IMR-90 (cell line): ENCODE data around the gene RELL2.

Experiments
- BHLHE40 ChIP-seq: fragments of 150-350 bp; IDR thresholded peaks from 2 replicates; pipeline ENCODE4 v1.6.1; 2016; ENCODE audit warnings: mild to moderate bottlenecking, low read depth, low read length
- CEBPB ChIP-seq: IDR thresholded peaks from 2 replicates; pipeline ENCODE4 v1.6.1; 2012; ENCODE audit warnings: low read depth, low read length, improper control_type of control experiment
- CHD1 ChIP-seq: IDR thresholded peaks from 2 replicates; pipeline ENCODE4 v1.6.1; 2012; ENCODE audit warnings: low read depth, low read length, improper control_type of control experiment
- CTCF ChIP-seq: conservative IDR thresholded peaks from 2 replicates; pipeline ENCODE4 v1.5.1; 2012; ENCODE audit warnings: mild to moderate bottlenecking, low read depth, low read length, improper control_type of control experiment
- ELK1 ChIP-seq: fragments of 150-350 bp; IDR thresholded peaks from 2 replicates; pipeline ENCODE4 v1.6.1; 2016; ENCODE audit warnings: low read depth, mild to moderate bottlenecking, low read length, moderate library complexity, borderline replicate concordance
- MAZ ChIP-seq: IDR thresholded peaks from 2 replicates; pipeline ENCODE4 v1.6.1; 2012; ENCODE audit warnings: low read depth, mild to moderate bottlenecking, low read length, improper control_type of control experiment, moderate library complexity, borderline replicate concordance
- MXI1 ChIP-seq: IDR thresholded peaks from 2 replicates; pipeline ENCODE4 v1.6.1; 2012; ENCODE audit warnings: low read depth, mild to moderate bottlenecking, low read length, moderate library complexity, borderline replicate concordance
- NFE2L2 ChIP-seq: fragments of 150-350 bp; IDR thresholded peaks from 2 replicates; pipeline ENCODE4 v1.6.1; 2016; ENCODE audit warnings: low read depth, mild to moderate bottlenecking, low read length
- POLR2A ChIP-seq: IDR thresholded peaks from 2 replicates; pipeline ENCODE4 v1.6.1; 2012; ENCODE audit warnings: mild to moderate bottlenecking, low read depth, low read length
- RAD21 ChIP-seq: IDR thresholded peaks from 2 replicates; pipeline ENCODE4 v1.6.1; 2012; ENCODE audit warnings: low read length, improper control_type of control experiment
- RCOR1 ChIP-seq: IDR thresholded peaks from 2 replicates; pipeline ENCODE4 v1.6.1; 2012; ENCODE audit warnings: mild to moderate bottlenecking, low read length, improper control_type of control experiment; ENCODE audit not compliant: insufficient replicate concordance
- RFX5 ChIP-seq: IDR thresholded peaks from 2 replicates; pipeline ENCODE4 v1.8.0; 2012; ENCODE audit warnings: low read depth, mild to moderate bottlenecking, low read length, moderate library complexity
- SMC3 ChIP-seq: fragments of 150-350 bp; IDR thresholded peaks from 2 replicates; pipeline ENCODE4 v1.6.1; 2016; ENCODE audit warnings: low read depth, mild to moderate bottlenecking, antibody characterized with exemption, low read length, moderate library complexity
- USF2 ChIP-seq: fragments of 150-350 bp; IDR thresholded peaks from 2 replicates; pipeline ENCODE4 v1.6.1; 2017; ENCODE audit warnings: mild to moderate bottlenecking, antibody characterized with exemption, low read length, low read depth

GRCh38 chr5:141672841-141673813, 36.3 kb downstream of the RELL2 start:
- TF ChIP-seq CTCF: no peak
- no peak for TF ChIP-seq RCOR1
- TF ChIP-seq USF2: no peak
- TF ChIP-seq CHD1: no peak
- no peak for TF ChIP-seq ELK1
- TF ChIP-seq POLR2A: no peak
- no peak for TF ChIP-seq BHLHE40
- TF ChIP-seq RAD21: no peak
- TF ChIP-seq RFX5: no peak
- no peak for TF ChIP-seq MXI1
- no peak for TF ChIP-seq MAZ
- TF ChIP-seq NFE2L2: no peak
- TF ChIP-seq SMC3: no peak
- TF ChIP-seq CEBPB: no peak
